ENCODE data around the gene MGST3. TPM values are rescaled to one million over a fixed set of nuclear protein-coding genes. Genes with fewer than 3 reads are reported as not detected.
"Not testable (repeated sequence)": the region's sequence is repeated elsewhere in the genome, so short reads cannot be mapped to it uniquely, and the experiment has no call there.

The MGST3 gene
- total and polyA plus RNA-seq, 8 donors = 46.1 to 112 (median 55.9) TPM

DNA sequence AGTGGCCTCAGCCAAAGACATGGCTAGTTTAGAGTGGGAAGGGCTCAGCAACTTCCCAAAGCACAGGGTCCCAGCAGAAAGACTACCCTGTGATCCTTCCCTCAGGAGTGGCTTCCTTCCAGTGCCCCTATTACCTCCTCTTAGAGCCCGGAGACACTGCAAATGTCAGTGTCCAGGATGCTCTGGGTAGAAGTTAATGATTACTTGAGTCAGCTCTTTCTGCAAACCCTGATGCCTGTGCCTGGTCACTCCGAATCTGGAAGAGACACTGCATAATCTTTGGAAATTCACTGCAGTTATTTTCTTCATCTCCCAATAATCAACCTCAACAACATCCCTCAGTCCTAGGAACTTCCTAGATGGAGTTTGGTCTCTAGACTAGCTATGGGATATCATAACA, 27.2 kb upstream of the MGST3 start:
- WGBS, 2 donors = 43 to 70% methylated on average over 2 of the region's 2 CpGs
- ATAC-seq = no peak
- TF ChIP-seq, protein P1, sequence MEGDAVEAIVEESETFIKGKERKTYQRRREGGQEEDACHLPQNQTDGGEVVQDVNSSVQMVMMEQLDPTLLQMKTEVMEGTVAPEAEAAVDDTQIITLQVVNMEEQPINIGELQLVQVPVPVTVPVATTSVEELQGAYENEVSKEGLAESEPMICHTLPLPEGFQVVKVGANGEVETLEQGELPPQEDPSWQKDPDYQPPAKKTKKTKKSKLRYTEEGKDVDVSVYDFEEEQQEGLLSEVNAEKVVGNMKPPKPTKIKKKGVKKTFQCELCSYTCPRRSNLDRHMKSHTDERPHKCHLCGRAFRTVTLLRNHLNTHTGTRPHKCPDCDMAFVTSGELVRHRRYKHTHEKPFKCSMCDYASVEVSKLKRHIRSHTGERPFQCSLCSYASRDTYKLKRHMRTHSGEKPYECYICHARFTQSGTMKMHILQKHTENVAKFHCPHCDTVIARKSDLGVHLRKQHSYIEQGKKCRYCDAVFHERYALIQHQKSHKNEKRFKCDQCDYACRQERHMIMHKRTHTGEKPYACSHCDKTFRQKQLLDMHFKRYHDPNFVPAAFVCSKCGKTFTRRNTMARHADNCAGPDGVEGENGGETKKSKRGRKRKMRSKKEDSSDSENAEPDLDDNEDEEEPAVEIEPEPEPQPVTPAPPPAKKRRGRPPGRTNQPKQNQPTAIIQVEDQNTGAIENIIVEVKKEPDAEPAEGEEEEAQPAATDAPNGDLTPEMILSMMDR (IDR thresholded peaks at IDR 0.05) = no peak
- Histone ChIP-seq H3K9me3 (no peaks in the 10 kb centered on the region), H3K4me1 (peaks cover 0 to 2% (median 0%) of the 10 kb centered on the region in 3 donors), H3K27me3 (no peaks in the 10 kb centered on the region), H3K36me3 (no peaks in the 10 kb centered on the region), H3K27ac (no peak overlapping the region), H3K4me3 (no peak overlapping the region)
- no peak for DNase-seq
- intact Hi-C loops (cut with DNase I) = loop anchor here in 1 of 3 donors (5.0 kb wide), 1 partner anchor 308 kb away; no protein-coding TSS in a partner anchor
- no peak for FAIRE-seq

DNA sequence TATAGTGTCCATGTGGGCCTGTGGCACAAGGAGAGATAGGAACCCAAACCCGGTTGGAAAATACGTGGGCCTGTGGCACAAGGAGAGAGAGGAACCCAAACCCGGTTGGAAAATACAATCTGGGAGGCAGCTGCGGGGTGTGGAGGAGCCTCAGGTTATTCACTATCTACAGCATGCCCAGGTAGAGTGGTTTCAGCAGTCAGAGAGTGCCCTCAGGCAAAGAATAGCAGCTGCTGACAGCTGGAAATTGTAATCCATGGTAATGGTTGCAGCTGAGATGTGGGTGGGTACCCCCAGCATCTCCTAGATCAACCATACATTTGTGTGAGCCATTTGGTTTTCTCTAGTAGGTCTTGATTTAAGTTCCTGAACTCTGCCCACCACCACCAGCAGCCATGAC, 25.8 kb upstream of the MGST3 start:
- TF ChIP-seq, protein P1 (IDR thresholded peaks at IDR 0.05) = no peak
- intact Hi-C loops (cut with DNase I) = no loop called here

GRCh38 chr1:165606676-165607075, 24.4 kb upstream of the MGST3 start:
- ATAC-seq; H3K4me1 ChIP-seq; H3K27ac ChIP-seq; H3K9me3 ChIP-seq; H3K4me3 ChIP-seq; H3K36me3 ChIP-seq; DNase-seq; intact Hi-C loops (cut with DNase I); FAIRE-seq; H3K27me3 ChIP-seq: not testable (repeated sequence)
- 89 to 90% methylated on average over 12 of the region's 12 CpGs for WGBS, 2 donors

More for the DNA sequence above, 25.8 kb upstream of the MGST3 start:
- H3K4me3 ChIP-seq = no peak overlapping the region
- no peaks in the 10 kb centered on the region for H3K27me3 ChIP-seq
- H3K9me3 ChIP-seq = no peaks in the 10 kb centered on the region
- no peaks in the 10 kb centered on the region for H3K4me1 ChIP-seq
- DNase-seq = no peak
- ATAC-seq = no peak
- 85 to 94% methylated on average over 4 of the region's 4 CpGs for WGBS, 2 donors
- H3K36me3 ChIP-seq = no peaks in the 10 kb centered on the region
- FAIRE-seq = no peak
- H3K27ac ChIP-seq = no peak overlapping the region

GRCh38 chr1:165610866-165611265, 20.2 kb upstream of the MGST3 start:
- no peak for ATAC-seq
- no peaks in the 10 kb centered on the region for H3K4me1 ChIP-seq
- H3K27me3 ChIP-seq = peaks cover 0 to 6% (median 0%) of the 10 kb centered on the region in 4 donors
- no peak for DNase-seq
- no peak overlapping the region for H3K27ac ChIP-seq
- intact Hi-C loops (cut with DNase I) = no loop called here
- TF ChIP-seq, protein P1 (IDR thresholded peaks at IDR 0.05) = no peak
- H3K4me3 ChIP-seq = no peak overlapping the region
- no peaks in the 10 kb centered on the region for H3K9me3 ChIP-seq
- no peak for FAIRE-seq
- 10 to 12% methylated on average over 1 of the region's 1 CpG for WGBS, 2 donors
- no peaks in the 10 kb centered on the region for H3K36me3 ChIP-seq

DNA sequence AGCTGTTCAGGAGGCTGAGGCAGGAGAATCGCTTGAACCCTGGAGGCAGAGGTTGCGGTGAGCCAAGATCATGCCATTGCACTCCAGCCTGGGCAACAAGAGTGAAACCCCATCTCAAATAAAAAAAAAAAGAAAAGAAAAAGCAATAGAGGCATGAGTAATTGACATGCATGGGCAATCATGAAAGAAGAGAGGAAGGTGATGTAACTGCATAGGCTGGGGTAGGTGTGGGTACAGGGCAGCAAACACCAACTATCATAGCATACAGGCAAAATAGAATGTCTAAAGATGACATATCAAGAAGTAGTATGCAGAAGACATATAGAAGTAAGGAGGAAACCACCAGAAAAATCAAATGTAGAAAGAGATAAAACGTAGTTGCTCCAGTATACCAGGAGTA, 19.0 kb upstream of the MGST3 start:
- no peak for FAIRE-seq
- WGBS, 2 donors = 88 to 89% methylated on average over 3 of the region's 3 CpGs
- intact Hi-C loops (cut with DNase I) = no loop called here

More for the DNA sequence above, 19.0 kb upstream of the MGST3 start:
- Histone ChIP-seq H3K9me3 (no peaks in the 10 kb centered on the region), H3K36me3 (no peaks in the 10 kb centered on the region), H3K4me1 (no peaks in the 10 kb centered on the region), H3K27me3 (peaks cover 0 to 6% (median 0%) of the 10 kb centered on the region in 4 donors), H3K4me3 (no peak overlapping the region), H3K27ac (no peak overlapping the region)
- DNase-seq (no peak), ATAC-seq (no peak)
- TF ChIP-seq, protein P1 (IDR thresholded peaks at IDR 0.05) = no peak

Data from pancreas (tissue), 10 donors.